Fibroblast of villous mesenchyme (primary cell): Measurements from ENCODE around the gene SUCNR1. TPM values are rescaled to one million over a fixed set of nuclear protein-coding genes. Genes with fewer than 3 reads are reported as not detected.

Experiments used
- DNase-seq: peaks from one replicate; pipeline ENCODE4 v3.0.0-alpha.2; 2010; ENCODE audit warnings: low read depth
- H3K4me3 ChIP-seq: 2 replicates; pipeline ENCODE4 v1.5.1; 2011; ENCODE audit warnings: low read depth, mild to moderate bottlenecking, low read length
- total RNA-seq: library from RNA; depleted of rRNA; stranded (reverse); fragments of >200 nt; gene quantifications from 2 replicates; pipeline ENCODE4 v1.2.3, GENCODE V29; 2012
- TF ChIP-seq, protein P1 (sequence below): IDR thresholded peaks from 2 replicates; pipeline ENCODE4 v1.5.1; 2012; ENCODE audit warnings: low read depth, mild to moderate bottlenecking, low read length; ENCODE audit not compliant: insufficient read depth

The SUCNR1 gene, protein sequence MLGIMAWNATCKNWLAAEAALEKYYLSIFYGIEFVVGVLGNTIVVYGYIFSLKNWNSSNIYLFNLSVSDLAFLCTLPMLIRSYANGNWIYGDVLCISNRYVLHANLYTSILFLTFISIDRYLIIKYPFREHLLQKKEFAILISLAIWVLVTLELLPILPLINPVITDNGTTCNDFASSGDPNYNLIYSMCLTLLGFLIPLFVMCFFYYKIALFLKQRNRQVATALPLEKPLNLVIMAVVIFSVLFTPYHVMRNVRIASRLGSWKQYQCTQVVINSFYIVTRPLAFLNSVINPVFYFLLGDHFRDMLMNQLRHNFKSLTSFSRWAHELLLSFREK
- 0.32 and 0.43 TPM in 2 replicates for total RNA-seq

DNA sequence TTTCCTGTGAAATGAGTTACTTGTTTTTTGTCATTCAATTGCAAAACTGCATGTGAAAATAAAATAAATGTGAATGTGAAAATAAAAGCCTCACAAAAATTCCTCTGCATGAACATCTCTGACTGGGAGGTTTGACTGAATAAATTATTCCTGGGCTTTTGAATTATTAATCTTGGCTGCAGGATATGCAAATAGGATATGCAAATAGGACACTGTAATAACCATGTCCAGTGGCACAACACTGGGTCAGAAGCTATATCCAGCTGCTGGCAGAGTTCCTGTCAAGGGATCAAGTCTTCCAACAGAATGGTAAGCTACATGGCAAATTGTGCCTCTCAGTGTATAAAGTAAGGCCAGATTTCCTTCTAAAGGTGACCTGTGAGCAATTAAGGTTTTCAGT lies at the start of gene SUCNR1:
Gene SUCNR1 (plus strand): TSS at position 246 of the 400 bp plus-strand sequence. CDS start 6,250 bp downstream, outside the sequence.
- TF ChIP-seq, protein P1, sequence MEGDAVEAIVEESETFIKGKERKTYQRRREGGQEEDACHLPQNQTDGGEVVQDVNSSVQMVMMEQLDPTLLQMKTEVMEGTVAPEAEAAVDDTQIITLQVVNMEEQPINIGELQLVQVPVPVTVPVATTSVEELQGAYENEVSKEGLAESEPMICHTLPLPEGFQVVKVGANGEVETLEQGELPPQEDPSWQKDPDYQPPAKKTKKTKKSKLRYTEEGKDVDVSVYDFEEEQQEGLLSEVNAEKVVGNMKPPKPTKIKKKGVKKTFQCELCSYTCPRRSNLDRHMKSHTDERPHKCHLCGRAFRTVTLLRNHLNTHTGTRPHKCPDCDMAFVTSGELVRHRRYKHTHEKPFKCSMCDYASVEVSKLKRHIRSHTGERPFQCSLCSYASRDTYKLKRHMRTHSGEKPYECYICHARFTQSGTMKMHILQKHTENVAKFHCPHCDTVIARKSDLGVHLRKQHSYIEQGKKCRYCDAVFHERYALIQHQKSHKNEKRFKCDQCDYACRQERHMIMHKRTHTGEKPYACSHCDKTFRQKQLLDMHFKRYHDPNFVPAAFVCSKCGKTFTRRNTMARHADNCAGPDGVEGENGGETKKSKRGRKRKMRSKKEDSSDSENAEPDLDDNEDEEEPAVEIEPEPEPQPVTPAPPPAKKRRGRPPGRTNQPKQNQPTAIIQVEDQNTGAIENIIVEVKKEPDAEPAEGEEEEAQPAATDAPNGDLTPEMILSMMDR = no peak
- DNase-seq = no peak

DNA sequence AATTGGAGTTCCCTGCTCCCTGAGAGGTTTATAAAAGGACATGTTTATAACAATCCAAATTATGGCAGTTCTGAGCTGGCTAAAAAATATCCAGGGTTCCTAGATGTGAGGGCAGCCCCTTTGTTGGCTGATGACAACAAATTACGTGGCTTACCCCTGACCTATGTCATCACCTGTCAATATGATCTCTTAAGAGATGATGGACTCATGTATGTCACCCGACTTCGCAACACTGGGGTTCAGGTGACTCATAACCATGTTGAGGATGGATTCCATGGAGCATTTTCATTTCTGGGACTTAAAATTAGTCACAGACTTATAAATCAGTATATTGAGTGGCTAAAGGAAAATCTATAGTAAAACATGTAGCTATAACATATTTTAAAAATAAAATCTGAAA lies 45.6 kb upstream of the SUCNR1 start:
- H3K4me3 ChIP-seq = no peak overlapping the region
- TF ChIP-seq, protein P1 = no peak
- no peak for DNase-seq

More for the DNA sequence above, at the start of gene SUCNR1:
- H3K4me3 ChIP-seq = no peak within 1 kb of the TSS

DNA sequence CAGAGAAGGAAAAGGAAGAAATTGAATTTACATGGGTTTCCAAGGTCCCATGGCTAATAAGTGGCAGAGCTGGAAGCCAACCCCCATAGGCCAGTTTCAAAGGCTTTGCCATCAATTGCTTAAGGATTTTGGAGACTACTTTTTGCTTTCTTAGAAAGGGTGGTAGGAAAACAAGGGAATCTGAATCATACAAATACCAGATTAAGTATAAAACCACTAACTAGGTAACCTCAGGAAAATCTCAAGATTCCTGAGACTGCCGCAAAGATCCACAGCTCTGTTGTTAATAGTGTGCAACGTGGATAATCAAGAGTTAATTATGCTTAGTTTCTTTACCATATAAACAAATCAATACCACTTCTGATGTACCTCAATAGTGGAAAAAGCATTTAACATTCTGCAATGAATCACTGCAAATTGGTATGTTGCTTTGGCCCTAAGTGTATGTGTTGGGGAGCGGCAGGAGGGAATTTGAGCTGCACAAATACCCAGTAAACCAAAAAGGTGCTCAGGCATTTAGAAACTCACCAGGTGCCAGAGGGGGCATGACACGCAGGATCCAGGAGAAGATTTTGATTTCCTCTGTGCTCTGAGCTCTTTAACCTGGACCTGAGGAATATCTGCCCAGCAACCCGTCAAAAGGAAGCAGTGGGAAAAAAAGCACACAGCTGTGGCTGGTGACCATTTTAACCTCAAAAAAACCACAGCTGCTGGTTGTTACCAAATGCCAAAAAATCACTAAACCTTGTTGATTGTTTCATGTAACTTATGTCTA lies 37.5 kb upstream of the SUCNR1 start:
- H3K4me3 ChIP-seq = no peak overlapping the region
- DNase-seq = peak; percentile 72
- TF ChIP-seq, protein P1 = no peak

DNA sequence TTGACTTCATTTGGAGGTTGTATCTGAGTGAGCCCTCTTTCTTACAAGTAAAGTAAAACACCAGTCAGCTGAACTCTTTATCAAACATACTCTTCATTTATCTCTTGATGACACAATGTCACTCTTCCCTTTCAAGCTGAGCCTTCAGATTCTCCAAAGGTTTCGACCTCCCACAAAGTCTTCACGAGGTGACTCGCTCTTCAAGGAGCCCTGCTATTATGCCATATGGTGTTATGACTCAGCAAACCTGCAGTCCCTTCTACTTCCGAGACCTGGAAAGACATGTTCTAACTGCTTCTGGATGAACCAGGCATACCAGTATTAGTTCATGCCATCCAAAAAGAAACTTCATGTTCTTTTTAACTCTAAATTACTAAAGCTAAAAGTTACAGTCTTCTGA lies 36.4 kb upstream of the SUCNR1 start:
- TF ChIP-seq, protein P1 = no peak
- H3K4me3 ChIP-seq = no peak overlapping the region
- peak; percentile 75 for DNase-seq

DNA sequence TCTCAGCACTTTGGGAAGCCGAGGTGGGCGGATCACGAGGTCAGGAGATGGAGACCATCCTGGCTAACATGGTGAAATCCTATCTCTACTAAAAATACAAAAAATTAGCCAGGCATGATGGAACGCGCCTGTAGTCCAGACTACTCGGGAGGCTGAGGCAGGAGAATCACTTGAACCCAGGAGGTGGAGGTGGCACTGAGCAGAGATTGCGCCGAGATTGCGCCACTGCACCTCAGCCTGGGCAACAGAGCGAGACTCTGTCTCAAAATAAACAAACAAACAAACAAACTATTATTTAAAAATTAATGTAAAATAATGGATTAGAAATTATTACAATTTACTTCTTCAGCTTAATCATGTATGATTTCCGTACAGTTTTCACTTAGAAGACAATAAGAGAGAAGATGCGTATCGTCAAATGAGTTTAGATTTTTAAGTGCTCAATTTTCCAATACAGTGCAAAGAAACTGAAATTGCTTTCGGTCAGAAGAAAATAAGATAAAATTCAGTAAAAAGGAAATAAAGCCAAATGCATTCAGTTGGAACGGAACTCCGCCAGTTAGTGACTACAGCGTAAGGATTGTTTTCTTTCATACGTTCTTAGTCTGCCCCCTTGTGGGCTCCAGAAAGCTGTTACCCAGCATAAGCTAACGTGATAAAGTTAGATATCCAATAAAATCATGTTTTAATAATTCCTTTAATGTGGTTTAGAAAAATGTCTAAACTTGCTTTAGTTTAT lies 34.7 kb upstream of the SUCNR1 start:
- H3K4me3 ChIP-seq = peak overlapping the region; percentile 15
- peak; percentile 86 for DNase-seq

DNA sequence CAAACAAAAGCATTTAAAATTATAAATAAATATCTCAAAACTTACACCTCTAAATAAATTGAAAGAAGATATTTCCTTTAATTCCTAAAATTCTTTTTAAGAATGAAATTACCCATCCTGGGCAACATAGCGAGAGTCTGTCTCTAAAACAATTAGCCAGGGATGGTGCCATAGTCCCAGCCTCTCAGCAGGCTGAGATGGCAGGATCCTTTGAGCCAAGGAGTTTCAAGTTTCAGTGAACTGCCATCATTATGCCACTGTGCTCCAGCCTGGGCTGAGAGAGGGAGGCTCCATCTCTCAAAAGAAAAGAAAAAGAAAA lies 34.2 kb upstream of the SUCNR1 start:
- no peak overlapping the region for H3K4me3 ChIP-seq
- TF ChIP-seq, protein P1 = no peak
- no peak for DNase-seq

More for the DNA sequence above, 34.7 kb upstream of the SUCNR1 start:
- TF ChIP-seq, protein P1 = peak; percentile 79
